Mesodermal cell (in vitro differentiated cells): ENCODE data around the gene VIL1.

Source experiments
- H3K27ac ChIP-seq: 2 replicates; pipeline ENCODE4 v1.7.0; 2013; ENCODE audit warnings: mild to moderate bottlenecking, low read depth, low read length, moderate library complexity; ENCODE audit not compliant: severe bottlenecking
- H3K36me3 ChIP-seq: 2 replicates; pipeline ENCODE4 v1.7.1; 2013; ENCODE audit warnings: mild to moderate bottlenecking, low read length, moderate library complexity; ENCODE audit not compliant: control insufficient read depth, insufficient read depth
- H3K4me1 ChIP-seq: one replicate; pipeline ENCODE4 v1.7.1; 2013; ENCODE audit warnings: mild to moderate bottlenecking, low read length; ENCODE audit not compliant: insufficient read depth, control insufficient read depth, poor library complexity, severe bottlenecking
- H3K4me3 ChIP-seq: 2 replicates; pipeline ENCODE4 v1.7.0; 2013; ENCODE audit warnings: low read length, control low read depth, mild to moderate bottlenecking; ENCODE audit not compliant: insufficient read depth, poor library complexity, severe bottlenecking; ENCODE audit errors: extremely low read depth
- H3K9me3 ChIP-seq: 2 replicates; pipeline ENCODE4 v1.7.1; 2013; ENCODE audit warnings: mild to moderate bottlenecking, low read length, moderate library complexity; ENCODE audit not compliant: control insufficient read depth
- WGBS, 2 experiments: methylation state at CpG; one replicate each; pipeline ENCODE4 v1.1.5; 2013; ENCODE audit warnings: missing lambda C conversion rate in 2 of 2; ENCODE audit not compliant: insufficient coverage in 2 of 2; 5-methylcytosine and 5-hydroxymethylcytosine counted together

The VIL1 gene

DNA sequence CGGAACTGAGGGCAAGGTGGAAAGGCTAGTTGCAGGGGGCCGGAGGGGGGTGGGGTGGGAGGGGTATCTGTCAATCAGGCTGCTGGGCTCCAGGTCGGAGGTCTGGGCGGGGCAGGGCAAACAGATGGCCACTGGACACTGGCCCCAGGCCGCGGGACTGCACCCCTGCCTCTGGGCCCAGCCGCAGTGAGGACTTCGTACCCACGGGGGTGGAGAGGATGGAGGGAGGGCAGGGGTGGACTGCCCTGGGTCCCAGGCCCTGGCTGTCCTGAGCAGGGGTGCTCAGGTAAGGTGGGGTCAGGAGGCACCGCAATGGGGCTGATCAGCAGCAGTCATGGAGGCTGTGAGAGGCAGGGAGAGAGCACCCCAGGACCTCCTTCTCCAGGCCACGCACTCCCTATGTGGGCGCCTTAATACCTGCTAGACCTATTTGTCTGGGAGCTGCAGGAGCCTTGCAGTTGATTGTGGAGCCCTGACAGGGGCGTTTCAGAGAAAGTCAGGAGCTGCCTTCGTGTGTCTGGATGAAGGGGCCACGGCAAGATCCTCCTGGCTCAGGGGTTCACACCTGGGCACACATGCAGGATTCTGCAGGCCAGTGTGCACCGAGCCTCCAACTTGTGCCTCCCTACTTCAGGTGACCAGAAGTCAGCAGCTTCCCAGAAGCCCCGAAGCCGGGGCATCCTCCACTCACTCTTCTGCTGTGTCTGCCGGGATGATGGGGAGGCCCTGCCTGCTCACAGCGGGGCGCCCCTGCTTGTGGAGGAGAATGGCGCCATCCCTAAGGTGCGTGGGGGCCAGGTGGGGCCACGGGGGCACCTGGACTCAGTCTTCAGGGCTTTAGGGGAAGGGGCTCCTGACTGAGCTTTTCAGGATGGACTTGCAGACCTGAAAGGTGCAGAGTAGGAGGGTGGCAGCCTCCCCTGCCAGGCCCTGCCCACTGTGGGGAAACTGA is 17.7 kb upstream of the VIL1 start:
- Histone ChIP-seq H3K36me3 (peaks cover 45% of the 10 kb centered on the region), H3K27ac (no peak overlapping the region), H3K4me1 (peaks cover 27% of the 10 kb centered on the region), H3K9me3 (no peaks in the 10 kb centered on the region), H3K4me3 (peak overlapping the region; percentile 83)
- WGBS, 2 experiments: 60 to 68% methylated on average over 17 to 18 of the region's 24 CpGs

DNA sequence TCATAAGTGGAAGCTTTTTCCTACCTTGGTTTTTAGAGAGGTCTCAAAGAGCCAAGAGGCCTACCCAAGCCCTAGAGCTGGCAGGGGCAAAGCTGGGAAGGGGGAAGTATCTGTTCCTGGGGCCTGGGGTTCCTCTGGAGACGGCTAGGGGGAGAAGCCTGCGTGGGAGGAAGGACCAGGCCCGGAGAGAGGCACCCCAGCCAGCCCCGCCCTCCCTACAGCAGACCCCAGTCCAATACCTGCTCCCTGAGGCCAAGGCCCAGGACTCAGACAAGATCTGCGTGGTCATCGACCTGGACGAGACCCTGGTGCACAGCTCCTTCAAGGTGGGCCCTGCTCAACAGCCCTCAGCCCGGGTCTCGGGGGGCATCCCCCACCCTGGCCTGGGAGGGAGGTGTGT is 17.0 kb upstream of the VIL1 start:
- peaks cover 28% of the 10 kb centered on the region for H3K4me1 ChIP-seq
- H3K9me3 ChIP-seq: no peaks in the 10 kb centered on the region
- WGBS, 2 experiments: 91 to 100% methylated on average over 5 of the region's 9 CpGs
- peaks cover 45% of the 10 kb centered on the region for H3K36me3 ChIP-seq
- H3K4me3 ChIP-seq: no peak overlapping the region
- H3K27ac ChIP-seq: no peak overlapping the region

DNA sequence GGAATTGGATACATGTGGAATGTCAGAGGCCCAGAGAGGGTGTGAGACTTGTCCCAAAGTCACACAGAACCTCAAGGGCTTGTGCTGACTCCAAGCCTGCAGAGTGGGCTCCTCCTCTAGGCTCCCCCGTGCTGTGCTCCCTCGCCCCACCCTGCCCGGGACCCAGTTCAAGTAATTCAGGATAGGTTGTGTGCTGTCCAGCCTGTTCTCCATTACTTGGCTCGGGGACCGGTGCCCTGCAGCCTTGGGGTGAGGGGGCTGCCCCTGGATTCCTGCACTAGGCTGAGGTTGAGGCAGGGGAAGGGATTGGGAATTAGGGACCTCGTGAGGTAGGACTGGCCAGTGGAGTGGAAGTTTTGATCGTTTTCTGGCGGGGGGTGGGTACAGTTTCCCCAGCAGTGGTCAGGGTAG is 16.4 kb upstream of the VIL1 start:
- 95 to 100% methylated on average over 6 to 7 of the region's 8 CpGs for WGBS, 2 experiments
- H3K36me3 ChIP-seq: peaks cover 45% of the 10 kb centered on the region
- no peak overlapping the region for H3K27ac ChIP-seq
- H3K4me3 ChIP-seq: no peak overlapping the region
- H3K9me3 ChIP-seq: no peaks in the 10 kb centered on the region
- H3K4me1 ChIP-seq: peaks cover 26% of the 10 kb centered on the region

DNA sequence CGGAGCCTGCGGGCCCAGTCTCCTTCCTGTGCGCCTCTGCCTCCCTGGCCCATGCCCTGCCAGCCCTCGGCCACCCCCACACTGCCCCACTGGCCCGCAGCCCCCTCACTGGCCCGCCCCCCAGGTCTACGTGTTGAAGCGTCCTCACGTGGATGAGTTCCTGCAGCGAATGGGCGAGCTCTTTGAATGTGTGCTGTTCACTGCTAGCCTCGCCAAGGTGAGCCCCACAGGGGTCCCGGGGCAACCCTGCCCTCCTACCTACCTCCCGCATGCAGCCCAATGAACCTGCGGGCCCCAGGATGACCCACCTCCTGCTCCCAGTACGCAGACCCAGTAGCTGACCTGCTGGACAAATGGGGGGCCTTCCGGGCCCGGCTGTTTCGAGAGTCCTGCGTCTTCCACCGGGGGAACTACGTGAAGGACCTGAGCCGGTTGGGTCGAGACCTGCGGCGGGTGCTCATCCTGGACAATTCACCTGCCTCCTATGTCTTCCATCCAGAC is 16.0 kb upstream of the VIL1 start:
- 94 to 96% methylated on average over 14 to 26 of the region's 26 CpGs for WGBS, 2 experiments
- peaks cover 45% of the 10 kb centered on the region for H3K36me3 ChIP-seq
- no peak overlapping the region for H3K4me3 ChIP-seq
- H3K9me3 ChIP-seq: no peaks in the 10 kb centered on the region
- no peak overlapping the region for H3K27ac ChIP-seq
- peaks cover 25% of the 10 kb centered on the region for H3K4me1 ChIP-seq

DNA sequence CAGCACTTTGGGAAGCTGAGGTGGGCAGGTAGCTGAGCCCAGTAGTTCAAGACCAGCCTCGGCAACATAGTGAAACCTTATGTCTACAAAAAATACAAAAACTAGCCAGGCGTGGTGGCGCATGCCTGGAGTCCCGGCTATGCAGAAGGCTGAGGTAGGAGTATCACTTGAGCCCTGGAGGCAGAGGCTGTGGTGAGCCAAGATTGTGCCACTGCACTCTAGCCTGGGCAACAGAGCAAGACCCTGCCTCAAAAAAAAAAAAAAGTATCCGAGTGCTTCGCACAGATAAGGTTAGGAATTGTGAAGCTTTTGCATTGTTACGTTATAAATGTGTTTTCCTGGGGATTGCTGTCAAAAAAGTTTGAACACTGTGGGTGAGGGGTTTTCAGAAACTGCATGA is 15.1 kb upstream of the VIL1 start:
- no peak overlapping the region for H3K27ac ChIP-seq
- no peaks in the 10 kb centered on the region for H3K9me3 ChIP-seq
- no peak overlapping the region for H3K4me3 ChIP-seq
- peaks cover 25% of the 10 kb centered on the region for H3K4me1 ChIP-seq
- peaks cover 45% of the 10 kb centered on the region for H3K36me3 ChIP-seq
- 83 to 90% methylated on average over 5 to 7 of the region's 7 CpGs for WGBS, 2 experiments

DNA sequence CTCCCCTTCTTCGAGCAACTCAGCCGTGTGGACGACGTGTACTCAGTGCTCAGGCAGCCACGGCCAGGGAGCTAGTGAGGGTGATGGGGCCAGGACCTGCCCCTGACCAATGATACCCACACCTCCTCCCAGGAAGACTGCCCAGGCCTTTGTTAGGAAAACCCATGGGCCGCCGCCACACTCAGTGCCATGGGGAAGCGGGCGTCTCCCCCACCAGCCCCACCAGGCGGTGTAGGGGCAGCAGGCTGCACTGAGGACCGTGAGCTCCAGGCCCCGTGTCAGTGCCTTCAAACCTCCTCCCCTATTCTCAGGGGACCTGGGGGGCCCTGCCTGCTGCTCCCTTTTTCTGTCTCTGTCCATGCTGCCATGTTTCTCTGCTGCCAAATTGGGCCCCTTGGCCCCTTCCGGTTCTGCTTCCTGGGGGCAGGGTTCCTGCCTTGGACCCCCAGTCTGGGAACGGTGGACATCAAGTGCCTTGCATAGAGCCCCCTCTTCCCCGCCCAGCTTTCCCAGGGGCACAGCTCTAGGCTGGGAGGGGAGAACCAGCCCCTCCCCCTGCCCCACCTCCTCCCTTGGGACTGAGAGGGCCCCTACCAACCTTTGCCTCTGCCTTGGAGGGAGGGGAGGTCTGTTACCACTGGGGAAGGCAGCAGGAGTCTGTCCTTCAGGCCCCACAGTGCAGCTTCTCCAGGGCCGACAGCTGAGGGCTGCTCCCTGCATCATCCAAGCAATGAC is 14.4 kb upstream of the VIL1 start:
- H3K27ac ChIP-seq: peak overlapping the region; percentile 92
- peaks cover 25% of the 10 kb centered on the region for H3K4me1 ChIP-seq

DNA sequence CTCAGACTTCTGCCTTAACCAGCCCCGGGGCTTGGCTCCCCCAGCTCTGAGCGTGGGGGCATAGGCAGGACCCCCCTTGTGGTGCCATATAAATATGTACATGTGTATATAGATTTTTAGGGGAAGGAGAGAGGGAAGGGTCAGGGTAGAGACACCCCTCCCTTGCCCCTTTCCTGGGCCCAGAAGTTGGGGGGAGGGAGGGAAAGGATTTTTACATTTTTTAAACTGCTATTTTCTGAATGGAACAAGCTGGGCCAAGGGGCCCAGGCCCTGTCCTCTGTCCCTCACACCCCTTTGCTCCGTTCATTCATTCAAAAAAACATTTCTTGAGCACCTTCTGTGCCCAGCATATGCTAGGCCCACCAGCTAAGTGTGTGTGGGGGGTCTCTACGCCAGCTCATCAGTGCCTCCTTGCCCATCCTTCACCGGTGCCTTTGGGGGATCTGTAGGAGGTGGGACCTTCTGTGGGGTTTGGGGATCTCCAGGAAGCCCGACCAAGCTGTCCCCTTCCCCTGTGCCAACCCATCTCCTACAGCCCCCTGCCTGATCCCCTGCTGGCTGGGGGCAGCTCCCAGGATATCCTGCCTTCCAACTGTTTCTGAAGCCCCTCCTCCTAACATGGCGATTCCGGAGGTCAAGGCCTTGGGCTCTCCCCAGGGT is 13.7 kb upstream of the VIL1 start:
- H3K4me3 ChIP-seq: no peak overlapping the region
- H3K9me3 ChIP-seq: no peaks in the 10 kb centered on the region
- 58 to 100% methylated on average over 1 to 5 of the region's 8 CpGs for WGBS, 2 experiments
- peak overlapping the region; percentile 92 for H3K27ac ChIP-seq
- H3K36me3 ChIP-seq: peaks cover 45% of the 10 kb centered on the region
- H3K4me1 ChIP-seq: peaks cover 25% of the 10 kb centered on the region

More for the DNA sequence above, 14.4 kb upstream of the VIL1 start:
- H3K9me3 ChIP-seq: no peaks in the 10 kb centered on the region
- H3K36me3 ChIP-seq: peaks cover 45% of the 10 kb centered on the region
- H3K4me3 ChIP-seq: no peak overlapping the region
- 92% methylated on average over 10 of the region's 16 CpGs for WGBS, 2 experiments

DNA sequence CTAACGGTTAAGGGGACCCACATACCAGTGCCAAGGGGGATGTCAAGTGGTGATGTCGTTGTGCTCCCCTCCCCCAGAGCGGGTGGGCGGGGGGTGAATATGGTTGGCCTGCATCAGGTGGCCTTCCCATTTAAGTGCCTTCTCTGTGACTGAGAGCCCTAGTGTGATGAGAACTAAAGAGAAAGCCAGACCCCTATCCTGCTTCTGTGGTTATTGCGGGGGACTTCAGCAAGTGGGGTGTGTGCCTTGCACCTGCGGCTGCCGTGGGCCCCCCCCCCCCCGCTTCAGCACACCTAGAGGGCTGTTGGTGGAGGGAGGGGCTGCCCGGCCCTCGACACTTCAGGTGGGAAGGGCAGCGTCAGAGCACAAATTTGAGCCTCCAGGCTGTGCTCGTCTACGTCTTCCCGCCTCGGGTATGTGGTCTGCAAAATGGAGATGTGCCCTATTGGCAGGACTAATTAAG is 13.1 kb upstream of the VIL1 start:
- no peaks in the 10 kb centered on the region for H3K9me3 ChIP-seq
- peaks cover 45% of the 10 kb centered on the region for H3K36me3 ChIP-seq
- H3K4me1 ChIP-seq: peaks cover 25% of the 10 kb centered on the region
- peak overlapping the region; percentile 33 for H3K4me3 ChIP-seq
- H3K27ac ChIP-seq: peak overlapping the region; percentile 92
- 0 to 2% methylated on average over 5 to 9 of the region's 15 CpGs for WGBS, 2 experiments

DNA sequence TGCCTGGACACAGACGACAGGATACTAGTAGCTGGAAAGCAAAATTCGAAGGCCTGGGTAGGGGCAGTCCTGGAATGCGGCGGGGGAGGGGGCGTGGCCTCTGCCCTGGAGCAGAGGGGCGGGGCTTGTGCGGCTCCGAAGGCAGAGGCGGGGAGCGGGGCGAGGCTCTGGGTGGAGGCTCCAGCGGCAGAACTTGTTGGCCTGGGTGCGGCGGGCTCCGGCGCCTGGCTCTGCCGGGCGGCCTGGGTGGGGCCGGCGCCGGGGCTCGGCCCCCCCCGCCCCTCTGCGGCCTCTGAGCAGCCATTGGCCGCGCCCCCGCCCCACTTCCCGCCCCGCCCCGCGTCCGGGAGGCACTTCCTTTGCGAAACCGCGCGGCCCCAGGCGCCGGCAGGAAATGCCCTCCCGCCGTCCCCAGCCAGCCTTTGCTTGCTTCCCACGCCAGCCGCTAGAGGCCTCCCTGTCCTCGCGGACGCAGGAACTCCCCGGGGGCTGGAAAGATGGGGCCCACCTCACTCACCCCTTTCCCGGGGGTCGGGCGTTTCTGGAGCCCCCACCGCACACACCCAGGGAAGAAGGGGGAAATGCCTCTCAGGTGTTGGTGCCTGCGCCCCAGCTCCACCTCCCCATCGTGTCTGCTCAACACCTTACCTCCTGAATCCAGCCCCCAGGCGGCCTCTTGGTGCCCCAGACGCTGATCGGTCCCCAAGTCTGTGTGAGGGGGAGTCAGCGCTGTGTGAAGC is 12.5 kb upstream of the VIL1 start:
- Histone ChIP-seq H3K4me3 (peak overlapping the region; percentile 33), H3K9me3 (no peaks in the 10 kb centered on the region), H3K36me3 (peaks cover 44% of the 10 kb centered on the region), H3K27ac (peak overlapping the region; percentile 92), H3K4me1 (peaks cover 25% of the 10 kb centered on the region)
- WGBS, 2 experiments: 0 to 4% methylated on average over 34 to 40 of the region's 56 CpGs
